ENCODE results near the gene DCLK2.

Gene DCLK2

GRCh38 chr4:150070464-150071170 is 7.6 kb upstream of the DCLK2 start:
- no peak for DNase-seq

- DNase-seq = no peak
Observed at GRCh38 chr4:150072471-150072870, 5.8 kb upstream of the DCLK2 start.

- no peak for DNase-seq
Observed at GRCh38 chr4:150072906-150073714, 5.1 kb upstream of the DCLK2 start.

DNA sequence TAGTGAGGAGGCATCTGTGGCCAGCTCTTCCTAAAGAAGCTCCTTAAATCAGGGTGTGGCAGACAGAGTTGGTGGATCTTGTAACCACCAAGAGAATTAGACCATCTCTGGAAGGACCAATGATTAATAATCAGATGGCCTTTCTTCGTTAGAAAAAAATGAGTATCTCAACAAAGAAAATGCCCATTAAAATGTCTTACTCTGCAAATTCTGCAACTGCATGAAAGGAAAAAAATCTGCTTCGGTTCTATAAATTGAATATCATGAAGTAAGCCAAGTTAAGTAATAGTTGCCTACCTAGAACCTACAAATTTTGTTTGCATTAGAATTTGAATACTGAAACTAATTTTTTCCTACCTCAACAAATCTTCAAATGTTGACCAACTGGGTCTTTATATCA is 4.2 kb upstream of the DCLK2 start:
- no peak for DNase-seq

DNA sequence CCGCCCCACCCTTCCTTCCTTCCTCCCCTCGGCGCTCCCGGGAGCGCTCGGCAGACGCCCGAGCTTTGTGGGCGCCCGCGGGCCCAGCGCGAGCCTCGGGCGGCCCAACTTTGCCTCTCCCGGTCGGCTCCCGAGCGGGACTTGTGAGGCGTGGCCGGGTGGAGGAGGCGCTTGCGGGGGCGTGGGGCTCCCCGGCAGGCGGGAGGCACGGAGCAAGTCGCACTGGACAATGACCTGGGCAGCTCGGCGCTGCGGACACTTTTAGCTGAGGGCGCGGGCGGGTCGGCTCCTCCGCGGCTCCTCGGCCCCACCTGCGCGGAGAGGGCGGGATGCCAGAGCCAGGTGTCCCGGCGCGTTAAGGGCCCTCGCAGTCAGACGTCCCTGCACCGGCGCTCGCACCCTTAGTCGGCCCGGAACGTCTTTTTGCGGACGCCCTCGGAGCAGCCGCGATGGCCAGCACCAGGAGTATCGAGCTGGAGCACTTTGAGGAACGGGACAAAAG is 385 bp downstream of the DCLK2 start:
- no peak for DNase-seq

- no peak for DNase-seq
Observed at GRCh38 chr4:150079081-150079581, 886 bp downstream of the DCLK2 start.

GRCh38 chr4:150080337-150080736 is 2.1 kb downstream of the DCLK2 start:
- DNase-seq = no peak

GRCh38 chr4:150080875-150081274 is 2.6 kb downstream of the DCLK2 start:
- no peak for DNase-seq

- peak; percentile 12 for DNase-seq
Observed at GRCh38 chr4:150082241-150082640, 4.0 kb downstream of the DCLK2 start.

GRCh38 chr4:150087006-150087405 is 8.8 kb downstream of the DCLK2 start:
- no peak for DNase-seq

DNA sequence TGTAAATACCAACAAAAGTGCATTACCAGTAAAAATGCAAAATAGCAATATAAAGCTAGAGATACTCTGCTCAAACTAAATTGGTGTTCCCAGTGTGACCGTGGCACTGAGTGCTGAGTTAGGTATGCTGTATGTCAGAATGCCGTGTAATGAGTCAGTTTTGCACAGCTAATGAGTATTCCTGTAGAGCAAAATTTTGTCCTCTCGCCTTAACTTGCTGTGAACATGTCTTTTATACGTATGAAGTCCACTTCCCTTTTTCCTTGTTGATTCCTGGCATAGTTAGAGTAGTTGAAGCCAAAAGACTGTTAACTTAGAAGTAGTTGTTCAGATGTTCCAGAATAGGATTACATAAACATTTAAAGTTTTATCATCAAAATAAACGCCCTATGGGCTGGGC is 11.5 kb downstream of the DCLK2 start:
- DNase-seq = no peak

DNA sequence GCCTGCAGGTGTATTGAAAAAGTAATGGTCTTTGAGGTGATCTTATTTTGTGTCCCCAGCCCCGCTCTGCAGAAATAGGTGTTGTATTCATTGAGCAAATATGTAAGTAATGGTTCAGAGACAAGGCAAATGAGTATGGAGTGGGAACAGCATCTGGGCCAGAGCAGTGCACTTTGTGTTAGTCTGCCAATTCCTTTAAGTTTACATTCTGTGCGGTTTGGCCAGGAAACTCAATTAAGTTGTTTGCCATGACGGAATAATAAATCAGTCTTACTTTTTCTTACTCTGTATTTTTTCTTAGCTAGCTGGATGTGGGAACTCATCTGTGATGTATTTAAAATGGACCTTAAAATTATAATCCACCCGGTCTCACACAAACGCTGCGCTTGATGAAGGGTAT is 12.6 kb downstream of the DCLK2 start:
- no peak for DNase-seq

DNA sequence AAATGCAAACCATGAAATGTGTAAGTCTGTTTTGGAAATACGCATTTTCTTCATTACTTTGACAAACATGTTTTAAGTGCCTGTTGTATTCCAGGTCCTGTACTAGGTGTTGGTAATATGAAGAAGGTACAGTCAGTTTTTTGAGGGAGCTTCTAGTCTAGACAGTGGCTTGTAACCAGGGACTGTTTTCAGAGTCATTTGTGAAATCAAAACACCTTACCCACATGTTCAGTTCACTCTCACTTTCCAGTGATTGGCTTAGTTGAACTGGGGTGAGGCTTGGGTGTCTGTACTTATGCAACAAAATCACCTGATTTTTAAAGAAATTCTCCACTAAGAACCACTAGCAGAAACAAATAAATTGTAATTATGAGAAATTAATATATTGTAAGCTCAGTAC is 16.4 kb downstream of the DCLK2 start:
- no peak for DNase-seq

DNA sequence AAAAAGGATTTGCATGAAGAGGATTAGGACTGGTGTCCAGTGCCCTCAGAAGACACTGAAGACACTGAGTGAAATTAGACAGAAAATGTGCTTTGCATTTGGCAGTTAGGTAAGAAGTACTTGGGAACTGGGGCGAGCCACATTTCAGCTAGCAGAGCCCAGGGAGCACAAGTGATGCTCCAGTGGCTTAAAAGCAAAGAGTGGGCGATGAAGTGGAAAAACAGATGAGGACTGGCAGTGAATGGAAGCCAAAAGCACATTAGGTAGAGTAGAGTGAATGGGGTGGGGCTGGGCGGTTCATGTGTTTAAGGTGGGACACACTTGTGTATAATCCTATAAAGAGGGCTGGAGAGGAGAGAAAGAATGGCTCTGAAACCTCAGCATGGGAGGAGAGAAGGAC is 18.4 kb downstream of the DCLK2 start:
- DNase-seq = no peak

GRCh38 chr4:150098214-150098613 is 20.0 kb downstream of the DCLK2 start:
- no peak for DNase-seq

- DNase-seq = no peak
Observed at GRCh38 chr4:150104404-150105027, 26.3 kb downstream of the DCLK2 start.

GRCh38 chr4:150106886-150107285 is 28.6 kb downstream of the DCLK2 start:
- DNase-seq = no peak

DNA sequence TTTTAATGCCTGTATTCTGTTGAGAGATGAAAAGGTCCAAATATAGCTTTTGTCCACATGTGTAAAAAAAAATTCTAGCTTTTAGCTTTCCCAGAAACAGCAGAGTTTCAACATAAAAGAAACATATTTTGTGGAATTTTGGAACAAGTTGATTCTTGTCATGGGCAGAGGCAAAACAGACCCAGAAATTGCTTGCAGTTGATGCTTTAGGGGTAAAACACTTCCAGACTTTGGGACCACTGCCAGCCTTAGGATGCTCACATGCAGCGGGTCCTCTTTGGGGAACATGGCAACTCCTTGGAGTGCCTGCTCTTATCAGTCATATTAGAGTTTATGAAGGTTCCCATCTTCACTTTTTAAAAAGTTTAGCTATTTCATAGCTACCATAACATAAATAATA is 30.4 kb downstream of the DCLK2 start:
- no peak for DNase-seq

GRCh38 chr4:150114641-150115040 is 36.4 kb downstream of the DCLK2 start:
- DNase-seq = no peak

- DNase-seq = no peak
Observed at GRCh38 chr4:150115851-150116250, 37.6 kb downstream of the DCLK2 start.

GRCh38 chr4:150116506-150116905 is 38.3 kb downstream of the DCLK2 start:
- DNase-seq = no peak

DNA sequence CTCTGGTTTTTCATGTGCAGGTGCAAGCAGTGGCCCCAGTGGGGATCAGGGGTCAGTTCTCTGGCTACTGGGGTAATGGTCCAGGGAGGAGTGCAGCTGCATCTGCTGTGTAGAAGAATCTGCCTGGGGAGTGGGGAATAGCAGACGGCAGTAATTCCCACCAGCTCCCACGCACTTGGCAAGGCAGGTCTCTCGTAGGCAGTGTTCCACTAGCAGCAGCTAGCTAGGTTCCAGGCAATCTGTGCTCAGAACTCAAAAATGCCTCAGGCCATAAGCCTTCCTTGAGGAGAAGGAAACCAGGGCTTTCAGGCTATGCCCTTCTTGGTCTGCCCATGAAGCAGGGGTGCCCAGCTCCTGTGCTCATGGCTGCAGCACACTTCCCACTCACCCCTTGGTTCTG is 38.8 kb downstream of the DCLK2 start:
- DNase-seq = no peak

DNA sequence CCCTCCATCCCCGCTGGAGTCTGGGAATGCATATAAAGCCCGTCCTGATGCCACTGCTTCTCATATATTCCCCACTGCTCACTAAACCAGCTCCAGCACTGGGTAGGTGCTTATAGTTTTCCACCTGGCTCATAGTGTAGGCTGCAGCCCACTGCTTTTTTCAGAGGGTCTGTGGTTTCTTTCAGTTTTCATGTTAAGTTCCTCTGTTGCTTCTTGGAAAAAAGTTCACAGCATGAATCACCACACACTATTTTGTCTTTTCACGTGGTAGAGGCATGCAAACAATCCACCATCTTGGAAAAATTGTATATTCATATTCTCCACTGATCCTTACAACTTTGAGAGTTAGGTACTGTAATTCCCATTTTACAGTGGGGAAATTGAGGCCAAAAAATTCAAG is 39.4 kb downstream of the DCLK2 start:
- no peak for DNase-seq

DNA sequence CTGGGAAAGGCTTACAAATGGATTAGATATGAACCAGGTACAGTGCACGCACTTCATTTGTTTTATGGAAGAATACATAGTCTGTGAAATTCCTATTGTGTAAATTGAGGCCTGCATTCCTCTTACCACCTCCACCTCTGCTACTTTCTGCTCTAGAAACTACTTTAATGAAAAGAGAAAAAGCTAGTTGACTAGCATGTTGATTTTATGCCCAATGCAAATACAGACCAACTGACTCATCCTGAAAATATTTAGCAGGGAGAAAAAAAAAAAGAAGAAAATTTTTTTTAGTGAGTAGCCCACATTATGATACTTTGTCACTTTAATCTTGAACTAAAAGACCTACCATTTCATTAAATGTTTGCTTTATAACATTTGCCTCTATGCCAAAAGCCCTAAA is 41.2 kb downstream of the DCLK2 start:
- no peak for DNase-seq
